ENCODE results near the gene YEATS2. TPM values are rescaled to one million over a fixed set of nuclear protein-coding genes. Genes with fewer than 3 reads are reported as not detected.
"Not testable (repeated sequence)": the region's sequence is repeated elsewhere in the genome, so short reads cannot be mapped to it uniquely, and the experiment has no call there.

Gene YEATS2
- total RNA-seq, 3 donors from 2014 or later, result 15.6 to 19.3 (median 16.1) TPM

DNA sequence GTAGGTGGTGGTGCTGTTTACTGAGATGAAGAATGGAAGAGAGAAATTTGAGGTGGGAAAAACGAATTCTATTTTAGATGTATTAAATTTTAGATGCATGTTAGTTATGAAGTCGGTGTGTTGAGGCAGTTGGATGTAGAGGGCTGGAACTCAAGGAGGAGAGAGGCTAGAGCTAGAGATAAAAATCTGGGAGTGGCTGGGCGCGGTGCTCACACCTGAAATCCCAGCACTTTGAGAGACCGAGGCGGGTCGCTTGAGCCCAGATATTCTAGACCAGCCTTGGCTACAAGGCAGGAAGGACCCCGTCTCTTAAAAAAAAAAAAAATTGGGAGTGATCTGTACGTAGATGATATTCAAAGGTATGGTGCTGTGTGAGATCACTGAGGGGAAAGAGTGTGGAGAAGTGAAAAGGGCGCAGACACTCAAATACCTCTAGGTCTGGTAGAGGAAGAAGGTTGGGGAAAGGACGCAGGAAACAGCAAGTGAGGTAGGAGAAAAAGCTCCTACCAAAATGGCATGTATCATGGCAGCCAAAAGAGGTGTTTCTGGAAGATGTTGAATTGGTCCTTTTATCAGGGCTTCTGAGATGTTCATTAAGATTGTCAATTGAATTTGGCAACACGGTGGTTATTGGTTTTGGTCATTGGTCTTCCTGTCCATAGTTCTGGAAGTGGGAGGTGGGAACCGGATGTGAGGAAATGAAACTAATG, 1.8 kb downstream of the YEATS2 start:
- intact Hi-C loops (cut with DNase I, micrococcal nuclease), result no loop called here
- ATAC-seq (peak; percentile 46), DNase-seq (peak in 2 of 3 donors; percentile 43 to 70)
- TF ChIP-seq, protein P1, sequence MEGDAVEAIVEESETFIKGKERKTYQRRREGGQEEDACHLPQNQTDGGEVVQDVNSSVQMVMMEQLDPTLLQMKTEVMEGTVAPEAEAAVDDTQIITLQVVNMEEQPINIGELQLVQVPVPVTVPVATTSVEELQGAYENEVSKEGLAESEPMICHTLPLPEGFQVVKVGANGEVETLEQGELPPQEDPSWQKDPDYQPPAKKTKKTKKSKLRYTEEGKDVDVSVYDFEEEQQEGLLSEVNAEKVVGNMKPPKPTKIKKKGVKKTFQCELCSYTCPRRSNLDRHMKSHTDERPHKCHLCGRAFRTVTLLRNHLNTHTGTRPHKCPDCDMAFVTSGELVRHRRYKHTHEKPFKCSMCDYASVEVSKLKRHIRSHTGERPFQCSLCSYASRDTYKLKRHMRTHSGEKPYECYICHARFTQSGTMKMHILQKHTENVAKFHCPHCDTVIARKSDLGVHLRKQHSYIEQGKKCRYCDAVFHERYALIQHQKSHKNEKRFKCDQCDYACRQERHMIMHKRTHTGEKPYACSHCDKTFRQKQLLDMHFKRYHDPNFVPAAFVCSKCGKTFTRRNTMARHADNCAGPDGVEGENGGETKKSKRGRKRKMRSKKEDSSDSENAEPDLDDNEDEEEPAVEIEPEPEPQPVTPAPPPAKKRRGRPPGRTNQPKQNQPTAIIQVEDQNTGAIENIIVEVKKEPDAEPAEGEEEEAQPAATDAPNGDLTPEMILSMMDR (IDR thresholded peaks at IDR 0.05), result no peak
- H3K36me3 ChIP-seq (ENCODE audit: low read depth), result no peaks in the 10 kb centered on the region
- peaks cover 8% of the 10 kb centered on the region for H3K4me1 ChIP-seq (ENCODE audit: low read depth)
- no peaks in the 10 kb centered on the region for H3K9me3 ChIP-seq
- H3K4me3 ChIP-seq, result no peak overlapping the region

DNA sequence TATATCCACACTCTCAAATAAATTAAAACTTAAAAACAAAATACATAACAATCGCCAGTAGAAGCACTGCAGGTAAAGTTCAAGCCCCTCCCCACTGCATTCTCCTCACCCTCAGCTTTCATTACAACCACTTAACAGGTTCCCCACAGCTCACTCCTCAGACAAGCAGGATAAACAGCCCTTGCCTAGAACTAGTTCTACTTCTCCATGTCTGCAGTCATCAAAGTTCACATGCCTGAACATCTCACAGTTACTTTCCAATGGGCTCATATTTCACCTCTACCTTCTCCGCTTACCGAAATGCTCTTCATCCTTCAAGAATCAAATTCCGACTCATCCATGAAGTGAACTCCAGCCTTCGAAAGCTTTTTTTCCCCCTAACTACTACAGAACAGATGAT, 4.1 kb downstream of the YEATS2 start:
- DNase-seq (no peak), ATAC-seq (no peak)
- Histone ChIP-seq H3K36me3 (ENCODE audit: low read depth) (no peaks in the 10 kb centered on the region), H3K4me3 (no peak overlapping the region), H3K9me3 (no peaks in the 10 kb centered on the region), H3K4me1 (ENCODE audit: low read depth) (peaks cover 8% of the 10 kb centered on the region)
- intact Hi-C loops (cut with DNase I, micrococcal nuclease), result no loop called here
- TF ChIP-seq, protein P1 (IDR thresholded peaks at IDR 0.05), result no peak

DNA sequence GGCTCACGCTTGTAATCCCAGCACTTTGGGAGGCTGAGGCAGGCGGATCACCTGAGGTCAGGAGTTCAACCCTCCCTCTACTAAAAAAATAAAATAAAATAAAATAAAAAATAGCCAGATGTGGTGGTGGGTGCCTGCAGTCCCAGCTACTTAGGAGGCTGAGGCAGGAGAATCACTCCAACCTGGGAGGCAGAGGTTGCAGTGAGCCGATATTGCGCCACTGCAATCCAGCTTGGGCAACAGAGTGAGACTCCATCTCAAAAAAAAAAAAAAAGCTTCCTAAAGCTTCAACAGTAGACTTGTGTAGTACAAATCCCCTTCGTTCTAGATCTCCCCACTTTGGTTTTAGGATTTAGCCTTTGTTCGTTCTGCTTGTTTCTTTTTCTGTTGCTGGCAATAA, 6.3 kb downstream of the YEATS2 start:
- ATAC-seq; H3K36me3 ChIP-seq (ENCODE audit: low read depth); H3K4me3 ChIP-seq; DNase-seq; intact Hi-C loops (cut with DNase I, micrococcal nuclease); H3K9me3 ChIP-seq; H3K4me1 ChIP-seq (ENCODE audit: low read depth): not testable (repeated sequence)

DNA sequence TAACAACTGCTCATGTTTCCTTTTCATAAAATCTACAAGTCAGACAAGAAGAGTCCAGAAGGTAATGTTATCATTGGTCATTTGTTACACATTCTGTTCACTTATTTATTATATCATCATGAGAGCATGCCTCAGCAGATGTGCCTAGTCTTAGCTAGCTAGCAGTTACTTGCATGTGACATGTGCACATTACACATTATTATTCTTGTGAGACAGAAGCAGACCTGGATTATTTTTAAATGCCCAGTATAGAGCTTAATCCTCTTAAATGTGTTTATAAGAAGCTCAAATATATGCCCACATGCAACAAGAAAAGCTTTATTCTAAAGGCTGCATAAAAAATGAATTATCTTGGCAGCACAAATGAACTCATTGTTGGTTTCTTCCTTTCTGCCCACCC, 12.6 kb downstream of the YEATS2 start:
- TF ChIP-seq, protein P1 (IDR thresholded peaks at IDR 0.05), result no peak
- H3K4me3 ChIP-seq, result no peak overlapping the region
- H3K36me3 ChIP-seq (ENCODE audit: low read depth), result no peaks in the 10 kb centered on the region
- DNase-seq (no peak), ATAC-seq (no peak)
- H3K4me1 ChIP-seq (ENCODE audit: low read depth), result no peaks in the 10 kb centered on the region
- intact Hi-C loops (cut with DNase I, micrococcal nuclease), result no loop called here
- H3K9me3 ChIP-seq, result no peaks in the 10 kb centered on the region

DNA sequence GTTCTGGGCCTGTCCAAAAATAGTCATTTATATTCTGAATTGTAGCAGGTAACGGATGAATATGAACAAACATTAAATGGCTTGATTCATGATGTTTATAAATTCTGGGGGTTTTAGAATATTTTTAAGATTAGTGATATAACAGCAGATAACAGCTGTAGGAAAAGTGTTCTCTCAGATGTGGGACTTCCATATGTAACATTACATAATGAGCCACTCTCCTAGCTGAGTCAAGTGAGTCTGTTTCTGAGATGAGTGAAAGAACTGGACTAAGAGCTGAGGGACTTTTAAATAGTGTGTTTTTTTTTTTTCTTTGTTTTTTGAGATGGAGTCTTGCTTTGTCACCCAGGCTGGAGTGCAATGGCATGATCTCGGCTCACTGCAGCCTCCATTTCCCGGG, 13.9 kb downstream of the YEATS2 start:
- Histone ChIP-seq H3K36me3 (ENCODE audit: low read depth) (no peaks in the 10 kb centered on the region), H3K4me3 (no peak overlapping the region), H3K4me1 (ENCODE audit: low read depth) (no peaks in the 10 kb centered on the region), H3K9me3 (no peaks in the 10 kb centered on the region)
- DNase-seq, result no peak
- TF ChIP-seq, protein P1 (IDR thresholded peaks at IDR 0.05), result no peak
- no peak for ATAC-seq
- intact Hi-C loops (cut with DNase I, micrococcal nuclease), result no loop called here

DNA sequence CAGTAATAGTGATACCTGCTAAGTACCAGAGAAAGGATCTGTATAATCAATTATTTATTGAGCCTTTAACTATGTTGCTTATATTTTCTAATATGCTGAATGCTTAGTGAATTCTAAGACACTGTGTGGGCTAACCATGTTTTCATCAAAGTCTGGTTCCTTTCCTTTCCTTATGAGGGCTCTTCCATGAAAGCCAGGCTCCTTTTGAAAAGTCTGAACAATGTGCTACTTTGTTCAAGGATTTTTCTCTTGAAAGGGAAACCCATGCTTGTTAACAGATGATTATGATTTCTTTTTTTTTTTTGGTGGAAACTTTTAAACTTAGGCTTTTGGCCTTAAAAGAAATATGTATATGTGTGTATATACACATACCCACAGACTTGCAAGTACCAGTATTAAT, 17.0 kb downstream of the YEATS2 start:
- intact Hi-C loops (cut with DNase I, micrococcal nuclease), result no loop called here
- TF ChIP-seq, protein P1 (IDR thresholded peaks at IDR 0.05), result no peak
- no peaks in the 10 kb centered on the region for H3K4me1 ChIP-seq (ENCODE audit: low read depth)
- H3K4me3 ChIP-seq, result no peak overlapping the region
- ATAC-seq (no peak), DNase-seq (no peak)
- H3K36me3 ChIP-seq (ENCODE audit: low read depth), result no peaks in the 10 kb centered on the region
- H3K9me3 ChIP-seq, result no peaks in the 10 kb centered on the region
